HL-60 (cell line): Measurements from ENCODE around the gene SPATA2.

ENCODE experiments used
- DNase-seq, 2 experiments: peaks; one replicate each; pipeline ENCODE4 v3.0.0-alpha.2; 2010 to 2020; ENCODE audit warnings: low read depth in 1 of 2, low spot score in 1 of 2
- H3K27ac ChIP-seq: fragments of 250-450 bp; sonication (Bioruptor Pico); replicated peaks from 2 replicates; pipeline ENCODE4 v1.5.1; 2020; ENCODE audit warnings: mild to moderate bottlenecking, moderate library complexity
- H3K27me3 ChIP-seq: fragments of 250-450 bp; sonication (Bioruptor Pico); 2 replicates; pipeline ENCODE4 v1.5.1; 2021; ENCODE audit warnings: mild to moderate bottlenecking, moderate library complexity; ENCODE audit not compliant: insufficient read depth, poor library complexity, severe bottlenecking
- H3K4me3 ChIP-seq: replicated peaks from 2 replicates; pipeline ENCODE4 v1.5.1; 2011; ENCODE audit warnings: mild to moderate bottlenecking, control low read depth, low read length; ENCODE audit not compliant: insufficient read depth
- CTCF ChIP-seq: IDR thresholded peaks from one replicate; pipeline ENCODE4 v1.5.1; 2011; ENCODE audit warnings: low read length, control low read depth, inconsistent platforms; ENCODE audit not compliant: insufficient read depth
- GABPA ChIP-seq: IDR thresholded peaks from 2 replicates; pipeline ENCODE4 v1.6.1; 2012; ENCODE audit warnings: low read depth
- POLR2AphosphoS5 ChIP-seq: IDR thresholded peaks from 2 replicates; pipeline ENCODE4 v1.6.1; 2012; ENCODE audit warnings: low read depth
- SPI1 ChIP-seq: IDR thresholded peaks from 2 replicates; pipeline ENCODE4 v1.6.1; 2012; ENCODE audit warnings: low read depth, mild to moderate bottlenecking, borderline replicate concordance
- TF ChIP-seq, protein P1 (sequence below): IDR thresholded peaks from 2 replicates; pipeline ENCODE4 v1.6.1; 2012; ENCODE audit warnings: low read depth; ENCODE audit not compliant: insufficient replicate concordance

The SPATA2 gene

GRCh38 chr20:49870261-49870660, 45.1 kb downstream of the SPATA2 start:
- Histone ChIP-seq H3K4me3 (no peak overlapping the region), H3K27ac (no peak overlapping the region), H3K27me3 (no peaks in the 10 kb centered on the region)
- no peak for DNase-seq
- TF ChIP-seq POLR2AphosphoS5 (no peak), SPI1 (no peak), GABPA (no peak), CTCF (no peak)
- TF ChIP-seq, protein P1, sequence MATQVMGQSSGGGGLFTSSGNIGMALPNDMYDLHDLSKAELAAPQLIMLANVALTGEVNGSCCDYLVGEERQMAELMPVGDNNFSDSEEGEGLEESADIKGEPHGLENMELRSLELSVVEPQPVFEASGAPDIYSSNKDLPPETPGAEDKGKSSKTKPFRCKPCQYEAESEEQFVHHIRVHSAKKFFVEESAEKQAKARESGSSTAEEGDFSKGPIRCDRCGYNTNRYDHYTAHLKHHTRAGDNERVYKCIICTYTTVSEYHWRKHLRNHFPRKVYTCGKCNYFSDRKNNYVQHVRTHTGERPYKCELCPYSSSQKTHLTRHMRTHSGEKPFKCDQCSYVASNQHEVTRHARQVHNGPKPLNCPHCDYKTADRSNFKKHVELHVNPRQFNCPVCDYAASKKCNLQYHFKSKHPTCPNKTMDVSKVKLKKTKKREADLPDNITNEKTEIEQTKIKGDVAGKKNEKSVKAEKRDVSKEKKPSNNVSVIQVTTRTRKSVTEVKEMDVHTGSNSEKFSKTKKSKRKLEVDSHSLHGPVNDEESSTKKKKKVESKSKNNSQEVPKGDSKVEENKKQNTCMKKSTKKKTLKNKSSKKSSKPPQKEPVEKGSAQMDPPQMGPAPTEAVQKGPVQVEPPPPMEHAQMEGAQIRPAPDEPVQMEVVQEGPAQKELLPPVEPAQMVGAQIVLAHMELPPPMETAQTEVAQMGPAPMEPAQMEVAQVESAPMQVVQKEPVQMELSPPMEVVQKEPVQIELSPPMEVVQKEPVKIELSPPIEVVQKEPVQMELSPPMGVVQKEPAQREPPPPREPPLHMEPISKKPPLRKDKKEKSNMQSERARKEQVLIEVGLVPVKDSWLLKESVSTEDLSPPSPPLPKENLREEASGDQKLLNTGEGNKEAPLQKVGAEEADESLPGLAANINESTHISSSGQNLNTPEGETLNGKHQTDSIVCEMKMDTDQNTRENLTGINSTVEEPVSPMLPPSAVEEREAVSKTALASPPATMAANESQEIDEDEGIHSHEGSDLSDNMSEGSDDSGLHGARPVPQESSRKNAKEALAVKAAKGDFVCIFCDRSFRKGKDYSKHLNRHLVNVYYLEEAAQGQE: no peak

DNA sequence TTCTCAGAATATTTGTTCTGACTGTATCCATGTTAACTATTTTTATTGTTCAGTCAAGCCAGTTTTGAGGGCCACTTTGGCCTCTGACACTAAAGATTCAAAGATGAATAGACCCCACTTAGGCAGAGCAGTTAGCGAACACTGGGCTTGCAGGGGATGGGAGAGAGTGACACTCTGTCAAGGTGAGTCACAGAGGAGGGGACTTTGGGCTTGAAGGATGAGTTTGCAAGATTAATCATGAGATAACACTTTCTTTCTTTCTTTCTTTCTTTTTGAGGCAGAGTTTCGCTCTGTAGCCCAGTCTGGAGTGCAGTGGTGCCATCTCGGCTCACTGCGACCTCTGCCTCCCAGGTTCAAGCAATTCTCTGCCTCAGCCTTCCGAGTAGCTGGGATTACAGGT, 46.4 kb downstream of the SPATA2 start:
- Histone ChIP-seq H3K27ac (no peak overlapping the region), H3K27me3 (no peaks in the 10 kb centered on the region), H3K4me3 (no peak overlapping the region)
- no peak for DNase-seq
- no peak for TF ChIP-seq POLR2AphosphoS5
- TF ChIP-seq GABPA: no peak
- no peak for TF ChIP-seq CTCF
- no peak for TF ChIP-seq SPI1
- TF ChIP-seq, protein P1: no peak

DNA sequence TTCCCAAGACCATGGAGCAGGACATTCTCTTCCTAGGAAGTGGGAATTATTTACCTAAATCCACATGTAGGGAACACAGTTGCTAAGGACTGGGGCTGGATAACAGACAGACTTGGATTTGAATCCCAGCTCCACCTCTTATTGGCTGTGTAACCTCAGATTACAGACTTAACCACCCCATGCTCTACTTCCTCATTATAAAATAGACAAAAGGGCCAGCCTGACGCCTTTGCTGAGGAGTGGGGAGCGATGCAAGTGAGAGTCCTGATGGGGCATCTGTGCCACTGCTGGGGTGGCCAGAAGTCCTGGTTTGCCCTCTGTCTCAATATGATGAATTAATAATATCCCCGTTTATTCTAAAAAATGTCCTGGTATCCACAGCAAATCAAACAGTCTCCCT, 46.8 kb downstream of the SPATA2 start:
- no peak overlapping the region for H3K4me3 ChIP-seq
- no peaks in the 10 kb centered on the region for H3K27me3 ChIP-seq
- H3K27ac ChIP-seq: 0 out of 2 replicates have a peak overlapping the region, but pooled peaks have one; percentile 6
- DNase-seq: peak in 1 of 2 experiments; percentile 26
- TF ChIP-seq, protein P1: no peak
- TF ChIP-seq GABPA (no peak), SPI1 (no peak), CTCF (no peak)
